Right hindlimb (tissue), 1 donor: ENCODE data around the gene BPIFB2.
"Not testable (repeated sequence)": the region's sequence is repeated elsewhere in the genome, so short reads cannot be mapped to it uniquely, and the experiment has no call there.

ENCODE experiments used
- DNase-seq: peaks from one replicate; pipeline ENCODE4 v3.0.0-alpha.2; 2018

Gene BPIFB2, protein sequence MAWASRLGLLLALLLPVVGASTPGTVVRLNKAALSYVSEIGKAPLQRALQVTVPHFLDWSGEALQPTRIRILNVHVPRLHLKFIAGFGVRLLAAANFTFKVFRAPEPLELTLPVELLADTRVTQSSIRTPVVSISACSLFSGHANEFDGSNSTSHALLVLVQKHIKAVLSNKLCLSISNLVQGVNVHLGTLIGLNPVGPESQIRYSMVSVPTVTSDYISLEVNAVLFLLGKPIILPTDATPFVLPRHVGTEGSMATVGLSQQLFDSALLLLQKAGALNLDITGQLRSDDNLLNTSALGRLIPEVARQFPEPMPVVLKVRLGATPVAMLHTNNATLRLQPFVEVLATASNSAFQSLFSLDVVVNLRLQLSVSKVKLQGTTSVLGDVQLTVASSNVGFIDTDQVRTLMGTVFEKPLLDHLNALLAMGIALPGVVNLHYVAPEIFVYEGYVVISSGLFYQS

DNA sequence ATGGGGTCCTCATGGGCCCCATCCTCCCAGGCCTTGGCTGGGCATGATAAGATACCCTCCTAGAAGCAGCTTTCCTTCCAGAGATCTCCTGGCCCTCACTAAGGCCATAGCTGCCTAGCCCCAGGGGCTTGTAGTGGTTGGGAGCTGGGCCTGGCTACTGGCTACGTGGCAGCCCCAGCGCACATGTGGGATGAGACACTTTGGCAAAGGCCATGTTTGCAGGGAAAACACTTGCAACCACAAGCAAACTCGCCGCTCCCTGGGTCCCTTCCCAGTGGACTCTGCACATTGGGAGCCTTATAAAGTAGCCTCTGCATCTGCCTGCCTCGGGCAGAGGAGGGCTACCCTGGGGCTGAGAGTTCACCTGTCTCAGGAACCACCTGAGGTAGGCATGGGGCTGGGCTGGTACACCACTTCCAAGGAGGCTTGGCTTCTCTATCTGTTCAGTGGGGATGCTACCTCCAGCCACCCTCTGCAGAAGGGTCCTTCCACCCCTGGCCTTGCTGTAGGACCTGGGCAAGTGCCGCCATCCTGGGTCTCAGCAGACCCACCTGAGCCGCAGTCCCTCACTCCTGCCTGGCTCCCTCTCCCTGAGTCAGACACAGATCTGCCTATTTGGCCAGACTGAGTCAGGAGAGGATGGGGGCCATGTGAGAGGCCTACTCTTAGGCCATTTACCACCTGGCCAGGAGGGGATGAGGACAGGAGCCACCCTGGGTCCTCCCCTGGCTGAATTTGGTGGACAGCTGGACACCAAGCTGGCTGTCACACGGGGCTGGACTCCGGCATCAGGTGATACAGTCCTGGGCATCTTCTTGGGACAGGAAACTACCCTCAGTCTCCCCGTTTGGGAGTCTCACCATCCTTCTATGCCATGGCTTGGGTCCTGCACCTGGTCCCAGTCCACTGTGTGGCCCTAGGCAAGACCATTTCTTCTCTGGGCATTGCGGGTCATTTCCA, at the start of gene BPIFB2:
BPIFB2 (plus strand) TSS at position 329 of the 960 bp plus-strand sequence. CDS start 871 bp downstream, outside the sequence.
- no peak for DNase-seq

DNA sequence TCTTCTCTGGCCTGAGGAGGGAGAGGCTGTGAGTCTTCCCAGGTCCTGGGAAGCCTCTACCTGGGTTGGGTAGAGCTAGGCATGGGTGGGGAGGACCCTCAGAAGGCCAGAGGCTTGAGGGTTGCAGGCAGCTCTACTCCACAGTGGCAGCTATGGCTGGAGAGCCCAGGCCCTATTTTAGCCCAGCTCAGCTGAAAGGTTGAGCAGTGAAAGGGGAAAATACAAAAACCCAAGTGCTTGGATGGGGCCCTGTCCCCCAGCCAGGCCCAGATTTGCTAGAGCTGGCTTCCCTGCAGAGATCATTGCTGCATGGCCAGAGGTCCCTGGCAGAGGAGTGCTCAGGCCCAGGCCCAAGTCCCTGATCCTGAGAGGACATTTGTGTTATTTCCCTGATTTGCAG, 48.9 kb upstream of the BPIFB2 start:
- DNase-seq, result no peak

DNA sequence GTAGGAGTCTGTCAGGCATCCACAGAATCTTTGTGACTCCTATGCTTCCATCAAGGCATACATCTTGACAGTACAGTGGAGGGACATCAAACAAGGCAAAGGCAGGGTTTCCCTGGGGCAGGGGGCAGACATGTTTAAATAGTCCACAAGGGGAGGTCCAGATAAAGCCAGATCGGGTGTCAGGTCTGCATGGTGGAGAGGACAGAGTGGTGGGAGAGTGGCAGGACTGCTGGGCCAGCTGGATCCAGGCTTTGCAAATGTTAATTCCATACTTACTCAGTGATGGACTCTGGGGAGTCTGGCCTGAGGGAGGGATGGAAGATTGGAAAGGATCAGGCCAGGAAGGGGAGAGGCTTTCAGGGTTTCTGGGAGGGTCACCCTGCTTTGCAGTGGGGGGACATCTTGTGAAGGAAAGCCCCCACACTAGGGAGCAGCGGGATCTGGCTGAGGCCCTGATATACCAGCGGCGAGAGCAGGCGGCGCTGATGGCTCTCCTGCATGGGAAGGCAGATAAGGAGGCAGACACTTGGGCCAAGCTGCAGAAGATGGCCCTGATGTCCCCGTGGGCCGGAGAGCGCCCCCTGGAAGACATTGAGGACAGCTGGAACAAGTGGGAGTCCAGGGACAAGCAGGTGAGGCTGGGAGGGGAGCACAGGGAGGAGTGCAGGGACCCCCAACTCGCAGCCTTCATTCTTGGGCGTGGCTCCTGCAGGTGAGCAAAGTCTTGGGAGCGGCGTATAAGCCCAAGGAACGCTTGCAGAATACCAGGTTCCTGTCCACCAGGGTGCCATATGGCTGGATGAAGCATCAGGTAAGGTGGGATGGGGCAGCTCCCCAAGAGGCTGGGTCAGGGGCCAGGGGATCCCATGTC, 47.9 kb upstream of the BPIFB2 start:
- no peak for DNase-seq

DNA sequence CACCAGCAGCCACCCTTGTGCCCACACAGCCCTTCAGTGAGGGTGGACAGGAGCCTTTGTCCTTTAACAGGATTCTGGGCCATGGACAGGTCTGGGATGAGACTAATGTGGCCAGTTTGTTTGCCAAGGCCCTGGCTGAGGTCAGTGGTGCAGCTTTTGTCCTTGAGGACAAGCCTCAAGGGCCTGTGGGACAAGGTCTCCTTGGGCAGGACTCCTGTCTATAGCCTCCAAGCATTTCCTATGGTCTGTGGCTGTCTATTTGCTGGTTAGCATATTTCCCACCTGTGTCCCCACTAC, 47.3 kb upstream of the BPIFB2 start:
- DNase-seq, result no peak

DNA sequence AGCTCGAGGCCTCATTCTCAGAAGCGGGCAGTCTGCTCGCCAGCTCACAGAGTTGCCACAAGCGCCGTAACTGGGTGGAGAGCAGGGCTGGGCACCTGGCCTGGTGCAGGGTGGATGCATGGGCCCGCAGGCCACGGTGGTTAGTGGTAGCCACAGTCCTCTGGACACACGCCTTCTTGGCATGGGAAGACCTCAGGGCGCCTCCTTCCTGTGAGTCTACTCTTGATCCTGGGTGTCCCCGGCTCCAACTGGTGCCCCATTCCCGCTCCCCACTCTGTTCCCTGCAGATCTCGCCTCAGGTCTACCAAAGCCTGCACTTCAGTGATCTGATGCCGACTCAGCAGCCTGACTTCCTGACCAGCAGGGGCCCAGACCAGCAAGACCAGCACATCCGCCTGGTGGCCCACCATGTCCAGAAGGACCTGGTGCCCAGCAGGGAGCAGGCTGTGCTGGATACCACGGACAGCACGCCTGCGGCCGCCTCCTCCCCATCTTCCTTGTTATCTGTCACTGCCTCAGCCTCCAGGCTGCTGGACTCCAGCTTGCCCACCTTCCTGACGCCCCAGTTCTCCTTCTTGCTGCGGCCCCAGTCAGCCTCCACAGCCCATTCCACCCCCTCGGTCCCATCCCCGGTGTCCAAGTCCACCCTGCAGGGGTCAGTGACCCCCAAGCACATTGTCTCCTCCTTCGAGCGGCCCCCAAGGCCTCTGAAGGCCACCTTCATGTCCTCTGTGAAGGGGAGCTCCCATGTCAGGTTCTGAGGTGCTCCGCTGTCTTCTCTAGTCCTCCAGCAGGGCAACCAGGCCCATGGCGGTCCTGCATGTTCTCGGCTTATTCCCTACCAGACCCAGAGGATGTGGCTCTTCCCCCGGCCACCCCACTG, 46.4 kb upstream of the BPIFB2 start:
- DNase-seq, result no peak

DNA sequence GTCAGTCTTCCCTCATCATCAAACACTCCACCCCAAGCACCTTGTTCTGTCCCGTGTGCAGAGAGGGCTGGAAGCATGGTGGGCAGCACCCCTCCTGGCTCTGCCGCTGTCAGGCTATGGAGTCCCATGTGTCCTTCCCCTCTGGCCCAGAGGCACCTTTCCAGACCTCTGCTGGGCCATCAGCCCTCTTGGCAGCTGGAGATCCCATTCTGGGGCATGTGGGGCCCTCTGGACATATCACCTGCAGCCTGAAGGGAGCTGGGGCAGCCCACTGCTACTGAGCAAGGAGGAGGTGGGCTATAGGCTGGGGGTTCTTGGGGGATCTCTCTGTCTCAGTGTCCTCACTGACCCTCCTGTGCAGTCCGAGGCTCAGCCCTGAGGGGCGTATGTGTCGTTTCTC, 45.5 kb upstream of the BPIFB2 start:
- no peak for DNase-seq

DNA sequence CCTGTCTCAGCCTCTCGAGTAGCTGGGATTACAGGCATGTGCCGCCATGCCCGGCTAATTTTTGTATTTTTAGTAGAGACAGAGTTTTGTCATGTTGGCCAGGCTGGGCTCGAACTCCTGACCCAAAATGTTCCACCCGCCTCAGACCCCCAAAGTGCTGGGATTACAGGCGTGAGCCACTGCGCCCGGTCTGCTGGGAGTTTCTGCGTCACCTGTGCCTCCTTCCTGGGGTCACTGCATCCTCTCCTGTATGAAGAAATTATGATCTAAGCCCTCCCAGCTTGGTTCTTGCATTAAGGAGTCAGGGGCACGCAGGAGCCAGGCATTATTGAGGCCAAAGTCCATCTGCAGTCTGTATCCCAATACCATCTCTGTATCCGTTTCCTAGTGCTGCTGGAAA, 44.9 kb upstream of the BPIFB2 start:
- DNase-seq, result not testable (repeated sequence)

DNA sequence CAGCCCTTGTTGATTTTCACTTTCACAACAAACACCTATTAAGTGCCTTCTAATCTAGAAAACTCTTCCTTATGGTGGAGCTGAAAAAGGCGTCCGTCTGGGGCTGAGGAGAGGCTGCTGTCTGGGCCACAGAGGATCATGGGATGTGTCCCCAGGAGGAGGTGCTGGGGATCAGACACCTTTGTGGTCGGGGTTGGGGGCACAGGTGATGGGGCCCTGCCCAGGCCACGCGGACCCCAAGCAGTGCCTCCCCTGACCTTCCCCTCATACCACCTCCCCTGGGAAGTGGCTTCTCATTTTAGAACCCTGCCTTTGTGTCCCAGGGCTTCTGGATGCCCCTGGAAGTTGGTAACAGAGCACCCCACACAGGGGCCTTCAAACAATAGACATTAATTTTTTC, 44.3 kb upstream of the BPIFB2 start:
- DNase-seq, result no peak

DNA sequence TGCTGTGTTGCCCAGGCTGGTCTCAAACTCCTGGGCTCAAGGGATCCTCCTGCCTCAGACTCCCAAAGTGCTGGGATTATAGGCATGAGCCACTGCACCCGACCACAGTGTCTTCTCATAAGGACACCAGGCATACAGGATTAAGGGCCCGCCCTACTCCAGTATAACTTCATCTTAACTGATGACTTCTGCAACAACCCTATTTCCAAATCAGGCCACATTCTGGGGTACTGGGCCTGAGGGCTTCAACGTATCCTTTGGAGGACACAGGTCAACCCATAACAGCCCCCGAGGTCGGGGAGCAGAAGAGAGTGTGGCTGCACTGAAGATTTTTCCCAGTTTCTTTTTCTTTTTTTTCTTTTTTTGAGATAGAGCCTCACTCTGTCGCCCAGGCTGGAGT, 42.9 kb upstream of the BPIFB2 start:
- no peak for DNase-seq

DNA sequence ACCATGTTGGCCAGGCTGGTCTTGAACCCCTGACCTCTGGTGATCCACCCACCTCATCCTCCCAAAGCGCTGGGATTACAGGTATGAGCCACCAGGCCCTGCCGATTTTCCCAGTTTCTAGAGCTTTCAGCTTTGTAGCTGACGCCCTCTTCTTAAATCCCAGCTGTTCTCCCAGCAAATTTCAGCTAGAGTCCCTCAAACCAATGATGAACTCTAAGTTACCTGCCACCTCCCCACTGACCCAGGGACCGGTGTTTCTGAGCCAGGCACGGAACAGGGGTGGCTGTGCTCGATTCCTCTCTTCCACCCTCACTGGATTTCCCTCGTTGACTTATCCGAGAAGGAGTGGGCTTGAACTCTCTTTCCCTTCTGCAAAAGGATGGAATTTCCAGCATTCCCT, 42.4 kb upstream of the BPIFB2 start:
- no peak for DNase-seq

DNA sequence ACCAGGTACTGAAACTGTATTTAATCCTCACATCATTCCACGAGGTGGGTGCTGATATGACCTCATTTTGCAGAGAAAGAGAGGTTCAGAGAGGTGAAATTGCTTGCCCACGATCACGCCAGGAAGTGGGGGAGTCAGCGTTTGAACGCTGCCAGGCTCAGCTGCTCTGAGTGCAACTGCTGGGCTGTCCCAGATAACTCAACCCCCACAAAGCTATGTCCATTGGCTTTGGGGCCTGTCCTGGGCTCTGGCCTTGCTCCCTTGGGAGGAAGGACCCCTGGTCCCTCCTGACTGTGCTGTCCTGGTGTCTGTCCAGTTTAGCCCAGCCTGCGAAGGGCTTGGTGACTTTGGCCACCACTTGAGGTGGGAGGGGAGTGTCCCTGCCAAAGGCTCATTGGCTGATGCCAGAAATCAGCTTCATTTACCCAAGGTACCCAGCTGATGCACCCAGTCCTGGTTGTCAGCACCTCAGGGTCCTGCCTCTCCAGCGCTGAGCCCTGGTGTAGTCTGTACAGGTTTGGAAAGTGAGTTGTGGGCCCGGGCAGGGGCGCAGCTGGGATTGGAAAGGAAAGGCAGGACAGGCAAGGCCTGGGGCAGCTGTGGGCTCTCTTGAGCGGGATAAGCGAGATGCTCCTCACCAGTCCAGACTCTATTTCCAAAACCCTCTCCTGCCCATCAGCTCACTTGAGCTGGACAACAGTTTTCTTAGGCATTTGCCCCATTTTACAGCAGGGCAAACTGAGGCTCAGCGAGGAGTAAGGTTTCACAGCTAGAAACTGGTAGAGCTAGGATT, 41.7 kb upstream of the BPIFB2 start:
- no peak for DNase-seq

DNA sequence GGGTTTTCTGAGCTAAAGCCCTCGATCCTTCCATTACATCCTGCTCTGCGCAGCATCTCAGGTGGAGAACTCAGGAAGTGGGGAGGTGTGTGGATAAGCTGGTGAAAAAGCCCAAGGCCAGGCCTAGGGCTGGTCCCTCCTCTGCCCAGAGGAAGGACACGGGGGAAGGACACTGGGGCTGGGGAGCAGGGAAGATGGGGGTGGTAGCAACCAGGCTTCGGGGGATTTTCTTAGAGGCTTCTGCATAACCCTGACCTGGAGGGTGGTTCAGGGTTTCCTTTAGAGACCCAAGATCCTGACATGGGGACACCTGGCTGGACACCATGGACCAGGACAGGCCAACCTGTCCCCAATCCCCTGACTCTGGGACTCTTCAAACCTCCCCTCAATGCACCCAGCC, 41.1 kb upstream of the BPIFB2 start:
- no peak for DNase-seq

DNA sequence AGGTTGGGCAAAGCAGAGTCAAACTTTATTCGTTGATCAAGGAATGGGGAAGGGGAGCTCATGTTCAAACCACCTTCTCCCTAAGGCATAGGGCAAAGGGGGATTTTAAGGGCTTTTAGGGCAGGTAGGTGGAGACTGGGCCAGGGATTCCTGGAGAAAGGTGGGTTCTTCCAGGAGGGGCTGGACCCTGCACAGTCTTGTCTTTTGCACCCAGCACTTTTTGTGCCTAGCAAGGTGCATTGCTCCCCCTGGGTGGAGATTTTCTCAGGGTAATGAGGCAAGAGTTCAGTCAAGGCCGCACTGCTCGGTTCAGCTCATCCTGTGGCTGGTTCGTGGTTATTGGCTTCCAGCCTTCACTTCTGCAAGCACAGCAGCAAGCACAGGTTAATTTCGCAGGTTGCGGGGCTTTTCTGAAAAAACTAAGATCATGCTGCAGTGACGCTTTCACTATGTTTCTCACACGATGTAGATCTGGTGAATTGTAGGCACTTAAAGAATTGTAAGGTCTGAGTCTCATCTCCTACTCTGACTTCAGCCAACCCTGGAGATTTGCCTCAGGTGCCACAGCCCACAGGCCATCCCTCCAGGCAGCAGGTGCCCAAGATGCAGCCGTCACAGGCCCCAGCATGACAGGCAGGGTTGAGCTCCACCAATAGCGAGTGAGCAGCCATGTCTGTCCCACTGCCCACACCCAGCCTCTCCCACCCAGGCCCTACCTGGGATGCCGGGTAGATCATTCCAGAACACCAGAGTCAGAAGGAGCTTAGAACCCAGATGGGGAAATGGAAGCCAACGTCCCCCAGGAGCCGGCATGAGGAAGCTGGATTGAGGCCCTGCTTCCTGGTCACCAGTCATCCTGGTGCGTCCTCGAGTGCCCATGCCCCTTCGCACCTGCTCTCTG, 40.4 kb upstream of the BPIFB2 start:
- DNase-seq, result no peak

DNA sequence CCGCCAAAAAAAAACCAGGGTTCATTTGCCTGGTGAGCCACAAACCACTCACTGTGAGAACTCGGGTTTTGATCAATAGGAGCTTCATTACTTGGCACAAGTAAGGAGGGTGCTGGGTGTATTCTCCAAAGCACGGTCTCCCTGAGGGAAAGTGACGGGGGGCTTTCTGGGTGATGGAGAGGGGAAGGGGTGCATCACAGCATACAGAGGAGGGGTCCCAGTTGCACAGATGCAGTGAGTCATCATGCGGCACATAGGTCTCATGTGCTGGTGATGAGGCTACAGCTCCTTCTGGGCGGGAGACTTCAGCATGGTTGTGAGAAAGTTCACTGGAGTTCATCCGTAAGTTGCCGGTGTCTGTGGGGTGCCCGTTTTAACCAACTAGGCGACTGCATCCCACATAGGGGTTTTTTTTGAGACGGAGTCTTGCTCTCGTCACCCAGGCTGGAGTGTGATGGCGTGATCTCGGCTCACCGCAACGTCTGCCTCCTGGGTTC, 39.5 kb upstream of the BPIFB2 start:
- no peak for DNase-seq

DNA sequence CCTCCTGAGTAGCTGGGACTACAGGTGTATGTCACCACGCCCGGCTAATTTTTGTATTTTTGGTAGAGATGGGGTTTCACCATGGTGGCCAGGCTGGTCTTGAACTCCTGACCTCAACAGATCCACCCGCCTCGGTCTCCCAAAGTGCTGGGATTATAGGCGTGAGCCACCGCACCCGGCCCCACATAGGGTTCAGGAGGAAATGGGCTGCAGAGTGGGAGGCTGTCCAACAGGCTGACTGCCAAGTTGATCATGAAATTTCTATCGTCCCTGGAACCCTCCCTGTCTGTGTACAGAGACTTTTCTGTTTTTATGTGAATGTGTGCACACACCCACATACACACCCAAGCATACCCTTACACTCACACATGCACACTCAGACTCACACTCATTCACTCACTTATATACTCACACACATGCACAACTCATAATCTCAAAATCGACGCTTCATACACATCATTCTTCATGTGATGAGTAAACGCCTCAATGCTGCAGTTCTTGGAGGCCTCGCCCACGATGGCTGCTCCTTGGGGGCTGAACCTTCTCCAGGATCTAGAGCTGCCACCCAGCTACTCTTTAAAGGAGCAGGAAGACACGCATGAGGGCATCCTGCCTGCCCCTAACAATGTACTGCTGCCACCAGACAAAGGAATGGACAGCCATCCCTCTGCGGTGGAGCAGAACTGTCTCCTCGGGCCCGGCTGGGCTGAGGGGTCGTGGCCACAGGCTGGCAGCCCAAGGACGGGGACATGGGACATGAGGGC, 38.8 kb upstream of the BPIFB2 start:
- DNase-seq, result no peak

DNA sequence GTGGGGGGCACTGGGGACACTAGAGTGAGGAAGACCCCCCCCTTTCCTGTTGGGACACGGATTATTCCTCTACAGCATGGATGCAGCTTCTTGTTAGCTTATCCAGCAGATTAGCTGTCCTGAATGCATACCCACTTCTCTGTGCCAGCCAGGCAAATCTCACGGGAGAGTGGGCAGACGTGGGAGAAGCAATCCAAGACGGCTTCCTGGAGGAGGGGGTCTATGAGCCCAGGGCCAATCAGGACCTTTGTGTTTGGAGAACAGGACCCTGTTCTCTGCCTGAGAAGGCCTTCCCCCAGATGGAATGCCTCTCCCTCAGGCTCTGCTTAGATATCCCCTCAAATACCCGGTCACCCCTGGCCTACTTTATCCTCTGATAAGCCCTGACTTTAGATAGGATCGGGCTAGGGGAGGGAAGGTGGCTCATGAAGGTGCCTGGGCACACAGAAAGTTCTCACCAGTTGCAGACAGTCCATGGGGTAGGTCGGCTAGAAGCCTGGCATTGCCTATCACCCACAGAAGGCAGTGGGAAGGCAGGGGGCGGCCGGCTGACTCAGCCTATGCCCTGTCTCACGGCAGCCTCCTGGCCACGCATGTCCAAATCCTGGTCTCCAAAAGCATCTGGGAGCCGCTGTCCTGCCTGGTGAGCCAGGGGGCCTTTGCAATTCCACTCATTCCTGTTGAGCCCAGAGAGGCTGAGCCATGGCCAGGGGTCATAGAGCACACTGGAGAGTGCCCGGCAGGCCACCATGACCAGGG, 38.0 kb upstream of the BPIFB2 start:
- DNase-seq, result no peak

DNA sequence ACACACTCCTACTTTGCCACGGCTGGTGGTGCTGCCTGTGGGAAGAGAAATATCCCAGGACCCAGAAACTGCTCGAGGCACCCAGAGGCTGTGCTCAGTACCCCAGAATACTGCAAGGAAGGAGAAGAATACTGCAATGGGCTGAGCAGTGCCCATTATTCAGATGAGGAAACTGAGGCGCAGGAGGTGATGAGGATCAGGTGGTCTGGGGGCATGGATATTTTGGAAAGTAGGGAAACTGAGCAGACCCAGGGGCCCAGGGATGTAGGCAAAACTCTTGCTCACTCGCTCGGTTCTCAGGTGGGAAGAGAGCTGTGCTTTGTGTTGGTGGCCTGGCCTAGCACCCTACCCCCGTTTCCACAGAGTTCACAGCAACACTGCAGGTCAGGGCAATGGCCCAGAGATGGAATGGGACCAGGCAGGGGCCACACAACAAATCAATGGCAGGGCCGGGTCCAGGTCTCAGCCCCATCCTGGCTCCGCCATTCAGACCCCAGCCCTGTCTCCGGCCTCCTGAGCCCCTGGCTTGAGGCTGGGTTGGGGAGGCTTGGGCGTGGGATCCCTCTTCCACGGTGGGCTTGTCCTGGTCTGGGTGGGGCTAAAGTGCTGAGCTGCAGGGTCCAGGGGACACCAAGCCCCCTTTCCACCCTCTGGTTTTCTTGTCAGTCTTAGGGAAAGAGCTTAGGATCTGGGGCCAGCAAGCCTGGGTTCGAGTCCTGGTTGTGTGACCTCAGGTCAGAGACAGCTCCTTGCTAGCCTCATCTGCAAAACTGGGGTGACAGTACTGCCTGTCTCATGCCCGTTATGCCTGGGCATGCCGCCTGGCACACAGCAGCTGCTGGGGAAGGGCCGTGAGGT, 37.2 kb upstream of the BPIFB2 start:
- no peak for DNase-seq
